ENCODE results near the gene CDH4.
A peak's percentile ranks its signal among the peaks of the same experiment; 100 is the strongest.
"Not testable (repeated sequence)": the region's sequence is repeated elsewhere in the genome, so short reads cannot be mapped to it uniquely, and the experiment has no call there.

Gene CDH4

GRCh38 chr20:61253640-61254511 lies 1.8 kb downstream of the CDH4 start:
- peak; percentile 25 for DNase-seq

GRCh38 chr20:61254881-61255626 lies 3.0 kb downstream of the CDH4 start:
- peak; percentile 70 for DNase-seq

- DNase-seq, result no peak
Measured at GRCh38 chr20:61256365-61256764, 4.3 kb downstream of the CDH4 start.

GRCh38 chr20:61256824-61257223 lies 4.8 kb downstream of the CDH4 start:
- DNase-seq, result no peak

- DNase-seq, result no peak
Measured at GRCh38 chr20:61257611-61258010, 5.5 kb downstream of the CDH4 start.

- DNase-seq, result no peak
Measured at GRCh38 chr20:61259741-61260140, 7.7 kb downstream of the CDH4 start.

- no peak for DNase-seq
Measured at GRCh38 chr20:61260905-61261304, 8.8 kb downstream of the CDH4 start.

GRCh38 chr20:61262036-61262435 lies 10.0 kb downstream of the CDH4 start:
- DNase-seq, result no peak

- no peak for DNase-seq
Measured at GRCh38 chr20:61262514-61262913, 10.5 kb downstream of the CDH4 start.

GRCh38 chr20:61263084-61263695 lies 11.1 kb downstream of the CDH4 start:
- DNase-seq, result peak; percentile 31

GRCh38 chr20:61263938-61264337 lies 11.9 kb downstream of the CDH4 start:
- no peak for DNase-seq

- no peak for DNase-seq
Measured at GRCh38 chr20:61267241-61267640, 15.2 kb downstream of the CDH4 start.

GRCh38 chr20:61268024-61268423 lies 16.0 kb downstream of the CDH4 start:
- no peak for DNase-seq

GRCh38 chr20:61271312-61272231 lies 19.5 kb downstream of the CDH4 start:
- DNase-seq, result no peak

GRCh38 chr20:61273024-61273423 lies 21.0 kb downstream of the CDH4 start:
- DNase-seq, result not testable (repeated sequence)

- DNase-seq, result not testable (repeated sequence)
Measured at GRCh38 chr20:61273666-61274065, 21.6 kb downstream of the CDH4 start.

- no peak for DNase-seq
Measured at GRCh38 chr20:61274326-61274725, 22.3 kb downstream of the CDH4 start.

- DNase-seq, result no peak
Measured at GRCh38 chr20:61278296-61278695, 26.2 kb downstream of the CDH4 start.

- DNase-seq, result no peak
Measured at GRCh38 chr20:61279621-61280150, 27.6 kb downstream of the CDH4 start.

GRCh38 chr20:61280217-61280980 lies 28.3 kb downstream of the CDH4 start:
- DNase-seq, result no peak

GRCh38 chr20:61281286-61281795 lies 29.3 kb downstream of the CDH4 start:
- no peak for DNase-seq
